HG02678 (cell line): ENCODE results near the gene MSANTD2.

Experiments used
- ATAC-seq: cut with Tn5 transposase; IDR thresholded peaks from one replicate; pipeline ENCODE4 v1.9.1; 2021; ENCODE audit warnings: mild to moderate bottlenecking, moderate library complexity; ENCODE audit not compliant: unreplicated experiment

The MSANTD2 gene

GRCh38 chr11:124821995-124822730 lies 22.0 kb upstream of the MSANTD2 start:
- no peak for ATAC-seq

GRCh38 chr11:124817036-124817435 lies 16.8 kb upstream of the MSANTD2 start:
- no peak for ATAC-seq

- ATAC-seq, result no peak
Observed at GRCh38 chr11:124814739-124815138, 14.5 kb upstream of the MSANTD2 start.

- no peak for ATAC-seq
Observed at GRCh38 chr11:124812876-124813275, 12.7 kb upstream of the MSANTD2 start.

- no peak for ATAC-seq
Observed at GRCh38 chr11:124811399-124812125, 11.4 kb upstream of the MSANTD2 start.

GRCh38 chr11:124807660-124808270 lies 7.6 kb upstream of the MSANTD2 start:
- ATAC-seq, result no peak

GRCh38 chr11:124807201-124807600 lies 7.0 kb upstream of the MSANTD2 start:
- ATAC-seq, result no peak

- no peak for ATAC-seq
Observed at GRCh38 chr11:124804884-124805283, 4.7 kb upstream of the MSANTD2 start.

- no peak for ATAC-seq
Observed at GRCh38 chr11:124801636-124802312, 1.6 kb upstream of the MSANTD2 start.

- ATAC-seq, result no peak
Observed at GRCh38 chr11:124801014-124801413, 808 bp upstream of the MSANTD2 start.

- ATAC-seq, result peak; percentile 37
Observed at GRCh38 chr11:124799348-124800225, 619 bp downstream of the MSANTD2 start.

- ATAC-seq, result peak; percentile 19
Observed at GRCh38 chr11:124798991-124799347, 1.2 kb downstream of the MSANTD2 start.

- no peak for ATAC-seq
Observed at GRCh38 chr11:124796312-124796711, 3.9 kb downstream of the MSANTD2 start.

GRCh38 chr11:124793466-124794278 lies 6.5 kb downstream of the MSANTD2 start:
- peak; percentile 42 for ATAC-seq

GRCh38 chr11:124791626-124792341 lies 8.4 kb downstream of the MSANTD2 start:
- ATAC-seq, result peak; percentile 83

GRCh38 chr11:124788521-124788920 lies 11.7 kb downstream of the MSANTD2 start:
- no peak for ATAC-seq

- no peak for ATAC-seq
Observed at GRCh38 chr11:124784051-124784450, 16.2 kb downstream of the MSANTD2 start.

- ATAC-seq, result no peak
Observed at GRCh38 chr11:124783002-124783401, 17.2 kb downstream of the MSANTD2 start.

- no peak for ATAC-seq
Observed at GRCh38 chr11:124779568-124779967, 20.6 kb downstream of the MSANTD2 start.
